IPS-11a (cell line): Measurements from ENCODE around the gene ANKRD33.
A peak's percentile ranks its signal among the peaks of the same experiment; 100 is the strongest.

ENCODE experiments used
- H3K4me3 ChIP-seq: one replicate; pipeline ENCODE4 v1.5.1; 2013; ENCODE audit warnings: low read depth, low read length, control low read depth

The ANKRD33 gene

GRCh38 chr12:51900323-51900889, 12.5 kb downstream of the ANKRD33 start:
- H3K4me3 ChIP-seq, result no peak overlapping the region

GRCh38 chr12:51901121-51901817, 13.4 kb downstream of the ANKRD33 start:
- H3K4me3 ChIP-seq, result no peak overlapping the region

GRCh38 chr12:51901881-51902280, 14.0 kb downstream of the ANKRD33 start:
- no peak overlapping the region for H3K4me3 ChIP-seq

GRCh38 chr12:51904951-51905470, 17.1 kb downstream of the ANKRD33 start:
- no peak overlapping the region for H3K4me3 ChIP-seq

GRCh38 chr12:51905471-51906429, 17.8 kb downstream of the ANKRD33 start:
- H3K4me3 ChIP-seq, result no peak overlapping the region

- H3K4me3 ChIP-seq, result no peak overlapping the region
Observed at GRCh38 chr12:51906430-51907082, 18.7 kb downstream of the ANKRD33 start.

GRCh38 chr12:51907083-51907855, 19.4 kb downstream of the ANKRD33 start, which contains the start of gene ACVRL1:
TSS of gene ACVRL1 (plus strand) at chr12:51907504. CDS start at chr12:51912475, 4,971 bp downstream.
- peak within 1 kb of the TSS; percentile 28 for H3K4me3 ChIP-seq

GRCh38 chr12:51907856-51908425, 20.0 kb downstream of the ANKRD33 start:
- no peak overlapping the region for H3K4me3 ChIP-seq

GRCh38 chr12:51908876-51909592, 21.1 kb downstream of the ANKRD33 start:
- no peak overlapping the region for H3K4me3 ChIP-seq

- H3K4me3 ChIP-seq, result no peak overlapping the region
Observed at GRCh38 chr12:51910168-51910567, 22.3 kb downstream of the ANKRD33 start.

- H3K4me3 ChIP-seq, result no peak overlapping the region
Observed at GRCh38 chr12:51910691-51911090, 22.8 kb downstream of the ANKRD33 start.

GRCh38 chr12:51911307-51911706, 23.4 kb downstream of the ANKRD33 start:
- no peak overlapping the region for H3K4me3 ChIP-seq

GRCh38 chr12:51911788-51912711, 24.1 kb downstream of the ANKRD33 start:
- no peak overlapping the region for H3K4me3 ChIP-seq

GRCh38 chr12:51913071-51914033, 25.4 kb downstream of the ANKRD33 start:
- no peak overlapping the region for H3K4me3 ChIP-seq

GRCh38 chr12:51914034-51914923, 26.4 kb downstream of the ANKRD33 start:
- no peak overlapping the region for H3K4me3 ChIP-seq
